CD4-positive, alpha-beta T cell (primary cell): ENCODE measurements around the gene L3MBTL1. TPM values are rescaled to one million over a fixed set of nuclear protein-coding genes. Genes with fewer than 3 reads are reported as not detected.
A peak's percentile ranks its signal among the peaks of the same experiment; 100 is the strongest.

Experiments used
- ATAC-seq: fragments of 200-7000 bp; cut with Tn5 transposase; one replicate; pipeline ENCODE4 v1.10.0; 2022; ENCODE audit warnings: mild to moderate bottlenecking; ENCODE audit not compliant: poor library complexity
- CTCF ChIA-PET: fragments of 350-600 bp; sonication (Branson Sonifier 250); formaldehyde crosslinking; loops from one replicate; lab custom pipeline; 2021; ENCODE audit warnings: antibody characterized with exemption, inconsistent platforms; lab: Charles Lee
- POLR2A ChIA-PET: fragments of 350-600 bp; sonication (Branson Sonifier 250); formaldehyde crosslinking; loops from one replicate; lab custom pipeline; 2021; ENCODE audit warnings: antibody characterized with exemption, inconsistent platforms; lab: Charles Lee
- DNase-seq, 14 experiments: peaks; one replicate each; pipeline ENCODE4 v3.0.0-alpha.2; 2013 to 2020; ENCODE audit warnings: mixed read lengths in 2 of 14
- H3K27ac ChIP-seq, 2 donors: one replicate each; pipeline versions ENCODE4 v1.5.1 to v1.7.0; 2013; ENCODE audit warnings: low read length in 2 of 2, low read depth in 1 of 2, mild to moderate bottlenecking in 1 of 2
- H3K27me3 ChIP-seq, 2 experiments: 1 replicate in 1 of 2; 2 replicates in 1 of 2; pipeline versions ENCODE4 v1.6.1 to v1.7.0; 2013; ENCODE audit warnings: low read length in 2 of 2, control low read depth in 1 of 2, mild to moderate bottlenecking in 1 of 2, moderate library complexity in 1 of 2; ENCODE audit not compliant: insufficient read depth in 2 of 2, control insufficient read depth in 1 of 2
- H3K36me3 ChIP-seq: one replicate; pipeline ENCODE4 v1.6.1; 2013; ENCODE audit warnings: low read length, control low read depth; ENCODE audit not compliant: insufficient read depth
- H3K4me1 ChIP-seq: one replicate; pipeline ENCODE4 v1.6.1; 2013; ENCODE audit warnings: low read length, control low read depth; ENCODE audit not compliant: insufficient read depth
- H3K4me3 ChIP-seq: one replicate; pipeline ENCODE4 v1.5.1; 2013; ENCODE audit warnings: mild to moderate bottlenecking, low read length, moderate library complexity
- H3K9me3 ChIP-seq, 2 experiments: 1 replicate in 1 of 2; 2 replicates in 1 of 2; pipeline versions ENCODE4 v1.6.1 to v1.7.0; 2013; ENCODE audit warnings: low read length in 2 of 2, mild to moderate bottlenecking in 2 of 2, control low read depth in 1 of 2, moderate library complexity in 1 of 2; ENCODE audit not compliant: control insufficient read depth in 1 of 2, insufficient read depth in 1 of 2
- H3K27ac Mint-ChIP-seq: one replicate; pipeline ENCODE4 v1.8.0; 2020; ENCODE audit warnings: mixed read lengths
- H3K27me3 Mint-ChIP-seq: one replicate; pipeline ENCODE4 v1.8.0; 2021; ENCODE audit warnings: mixed read lengths
- H3K36me3 Mint-ChIP-seq: one replicate; pipeline ENCODE4 v1.8.0; 2021; ENCODE audit warnings: low read depth, mixed read lengths
- H3K4me1 Mint-ChIP-seq: one replicate; pipeline ENCODE4 v1.8.0; 2021; ENCODE audit warnings: low read depth, mixed read lengths
- H3K4me3 Mint-ChIP-seq: one replicate; pipeline ENCODE4 v1.8.0; 2020; ENCODE audit warnings: mild to moderate bottlenecking, mixed read lengths
- H3K9me3 Mint-ChIP-seq: one replicate; pipeline ENCODE4 v1.8.0; 2020; ENCODE audit warnings: mixed read lengths
- intact Hi-C, 2 experiments: fragments of 100-400 bp; cut with DNase I in 1 of 2; cut with micrococcal nuclease in 1 of 2; formaldehyde crosslinking; loops; one replicate each; pipeline versions ENCODE4 v1.15.1 to v1.9.0; 2023 to 2025; cut with DNase I, micrococcal nuclease
- total RNA-seq, 174 experiments: library from RNA in 2 of 174; stranded (reverse) in 2 of 174; gene quantifications; one replicate each; pipeline ENCODE4 v1.2.3 and lab custom pipeline; 2021 to 2026
- TF ChIP-seq, protein P1 (sequence below): fragments of 200-600 bp; IDR thresholded peaks from one replicate; pipeline ENCODE4 v1.8.0; 2022; ENCODE audit warnings: antibody characterized with exemption, mild to moderate bottlenecking

Gene L3MBTL1
- total RNA-seq, 2 experiments from 2014 or later, result 10.2 to 10.5 TPM

DNA sequence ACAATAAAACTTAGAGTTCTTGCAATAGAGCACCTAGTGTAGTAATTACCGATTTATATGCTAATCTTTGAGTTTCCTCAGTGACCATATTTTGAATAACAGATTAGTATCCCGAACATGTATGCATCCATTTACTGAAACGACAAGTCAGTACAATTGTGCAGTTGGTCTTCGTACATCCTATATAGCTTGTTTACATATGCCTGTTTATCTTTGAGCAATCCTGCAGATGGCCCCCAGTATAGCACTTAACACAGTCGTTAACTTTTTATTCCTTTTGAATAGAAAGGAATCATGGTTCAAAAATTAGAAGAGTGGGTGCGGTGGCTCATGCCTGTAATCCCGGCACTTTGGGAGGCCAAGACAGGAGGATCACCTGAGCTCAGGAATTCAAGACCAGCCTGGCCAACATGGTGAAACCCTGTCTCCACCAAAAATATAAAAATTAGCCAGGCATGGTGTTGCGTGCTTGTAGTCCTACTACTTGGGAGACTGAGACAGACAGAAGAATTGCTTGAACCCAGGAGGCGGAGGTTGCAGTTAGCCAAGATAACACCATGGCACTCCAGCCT, 43.2 kb upstream of the L3MBTL1 start:
- H3K4me3 ChIP-seq, result no peak overlapping the region
- Mint-ChIP-seq H3K36me3 (peaks cover 86% of the 10 kb centered on the region), H3K27me3 (no peaks in the 10 kb centered on the region), H3K27ac (no peak overlapping the region), H3K4me3 (peak overlapping the region; percentile 27), H3K4me1 (peaks cover 41% of the 10 kb centered on the region), H3K9me3 (no peaks in the 10 kb centered on the region)
- H3K4me1 ChIP-seq, result peaks cover under 1% of the 10 kb centered on the region
- H3K9me3 ChIP-seq, result no peaks in the 10 kb centered on the region
- CTCF ChIA-PET, result no interaction called here
- intact Hi-C loops, result no loop called here
- peaks cover 76% of the 10 kb centered on the region for H3K36me3 ChIP-seq
- DNase-seq, result no peak
- POLR2A ChIA-PET, result no interaction called here
- ATAC-seq, result no peak
- H3K27ac ChIP-seq, result no peak overlapping the region
- TF ChIP-seq, protein P1, sequence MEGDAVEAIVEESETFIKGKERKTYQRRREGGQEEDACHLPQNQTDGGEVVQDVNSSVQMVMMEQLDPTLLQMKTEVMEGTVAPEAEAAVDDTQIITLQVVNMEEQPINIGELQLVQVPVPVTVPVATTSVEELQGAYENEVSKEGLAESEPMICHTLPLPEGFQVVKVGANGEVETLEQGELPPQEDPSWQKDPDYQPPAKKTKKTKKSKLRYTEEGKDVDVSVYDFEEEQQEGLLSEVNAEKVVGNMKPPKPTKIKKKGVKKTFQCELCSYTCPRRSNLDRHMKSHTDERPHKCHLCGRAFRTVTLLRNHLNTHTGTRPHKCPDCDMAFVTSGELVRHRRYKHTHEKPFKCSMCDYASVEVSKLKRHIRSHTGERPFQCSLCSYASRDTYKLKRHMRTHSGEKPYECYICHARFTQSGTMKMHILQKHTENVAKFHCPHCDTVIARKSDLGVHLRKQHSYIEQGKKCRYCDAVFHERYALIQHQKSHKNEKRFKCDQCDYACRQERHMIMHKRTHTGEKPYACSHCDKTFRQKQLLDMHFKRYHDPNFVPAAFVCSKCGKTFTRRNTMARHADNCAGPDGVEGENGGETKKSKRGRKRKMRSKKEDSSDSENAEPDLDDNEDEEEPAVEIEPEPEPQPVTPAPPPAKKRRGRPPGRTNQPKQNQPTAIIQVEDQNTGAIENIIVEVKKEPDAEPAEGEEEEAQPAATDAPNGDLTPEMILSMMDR, result no peak
- H3K27me3 ChIP-seq, result no peaks in the 10 kb centered on the region

DNA sequence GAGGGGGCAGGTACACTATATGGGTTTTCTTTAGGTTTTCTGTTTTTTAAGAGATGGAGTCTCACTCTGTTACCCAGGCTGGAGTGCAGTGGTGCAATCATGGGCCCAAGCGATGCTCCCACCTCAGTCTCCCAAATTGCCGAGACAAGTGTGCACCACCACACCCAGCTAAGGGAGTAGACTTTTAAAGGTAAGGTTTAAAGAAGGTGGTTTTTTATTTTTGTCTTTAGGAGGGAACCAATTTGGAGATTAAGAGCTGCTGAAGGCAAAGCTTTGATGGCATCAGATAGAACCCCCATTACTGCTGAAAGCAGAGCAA, 41.9 kb upstream of the L3MBTL1 start:
- no peak overlapping the region for H3K4me3 Mint-ChIP-seq

DNA sequence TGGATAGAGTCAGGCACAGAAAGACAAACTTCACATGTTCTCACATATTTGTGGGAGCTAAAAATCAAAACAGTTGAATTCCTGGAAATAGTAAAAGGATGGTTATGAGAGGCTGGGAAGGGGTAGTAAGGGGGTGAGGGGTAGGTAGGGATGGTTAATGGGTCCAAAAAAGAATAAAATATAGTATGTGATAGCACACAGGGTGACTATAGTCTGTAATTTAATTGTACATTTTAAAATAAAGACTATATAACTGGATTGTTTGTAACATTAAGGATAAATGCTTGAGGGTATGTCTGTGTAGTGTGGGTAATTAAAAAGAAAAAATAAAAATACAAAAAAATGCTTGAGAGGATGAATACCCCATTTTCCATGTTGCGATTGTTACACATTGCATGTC, 39.9 kb upstream of the L3MBTL1 start:
- ATAC-seq, result no peak
- Histone ChIP-seq H3K4me3 (no peak overlapping the region), H3K27me3 (no peaks in the 10 kb centered on the region), H3K27ac (no peak overlapping the region), H3K9me3 (no peaks in the 10 kb centered on the region), H3K36me3 (peaks cover 48% of the 10 kb centered on the region), H3K4me1 (no peaks in the 10 kb centered on the region)
- DNase-seq, result no peak
- ChIA-PET POLR2A (no interaction called here), CTCF (interaction anchor here (0.7 kb wide), 1 partner anchor 15 kb away, joined by 3 read pairs; no protein-coding TSS in a partner anchor)
- no peaks in the 10 kb centered on the region for H3K9me3 Mint-ChIP-seq
- H3K4me1 Mint-ChIP-seq, result peaks cover 22% of the 10 kb centered on the region
- H3K4me3 Mint-ChIP-seq, result no peak overlapping the region
- intact Hi-C loops, result no loop called here
- H3K27ac Mint-ChIP-seq, result no peak overlapping the region
- no peaks in the 10 kb centered on the region for H3K27me3 Mint-ChIP-seq
- TF ChIP-seq, protein P1, result no peak
- peaks cover 64% of the 10 kb centered on the region for H3K36me3 Mint-ChIP-seq

More for the DNA sequence above, 41.9 kb upstream of the L3MBTL1 start:
- Histone ChIP-seq H3K36me3 (peaks cover 67% of the 10 kb centered on the region), H3K9me3 (no peaks in the 10 kb centered on the region), H3K4me1 (no peaks in the 10 kb centered on the region), H3K27me3 (no peaks in the 10 kb centered on the region), H3K4me3 (no peak overlapping the region), H3K27ac (no peak overlapping the region)
- TF ChIP-seq, protein P1, result no peak
- Mint-ChIP-seq H3K27me3 (no peaks in the 10 kb centered on the region), H3K9me3 (no peaks in the 10 kb centered on the region), H3K4me1 (peaks cover 28% of the 10 kb centered on the region), H3K27ac (no peak overlapping the region), H3K36me3 (peaks cover 83% of the 10 kb centered on the region)
- ChIA-PET POLR2A (interaction anchor here (2.6 kb wide), 1 partner anchor 8 kb away, joined by 20 read pairs; the partner anchor contains the start of gene SRSF6), CTCF (interaction anchor here (1.1 kb wide), 1 partner anchor 17 kb away, joined by 3 read pairs; no protein-coding TSS in a partner anchor)
- DNase-seq, result no peak
- no peak for ATAC-seq
- intact Hi-C loops, result no loop called here
